ENCODE measurements around the gene NYAP2.

Gene NYAP2

GRCh38 chr2:225462417-225462816 is 62.9 kb downstream of the NYAP2 start:
- Histone ChIP-seq H3K4me1 (ENCODE audit: control insufficient read depth, insufficient read depth, low read length) (peaks cover 7% of the 10 kb centered on the region), H3K9ac (ENCODE audit: low read depth, low read length) (no peak overlapping the region), H3K27me3 (ENCODE audit: control insufficient read depth, insufficient read depth, low read length) (no peaks in the 10 kb centered on the region)

GRCh38 chr2:225462945-225463344 is 63.4 kb downstream of the NYAP2 start:
- no peak overlapping the region for H3K9ac ChIP-seq (ENCODE audit: low read depth, low read length)
- no peaks in the 10 kb centered on the region for H3K36me3 ChIP-seq (ENCODE audit: insufficient read depth, low read length)
- H3K4me2 ChIP-seq (ENCODE audit: low read length): no peak overlapping the region
- no peaks in the 10 kb centered on the region for H3K9me3 ChIP-seq (replicated peaks; ENCODE audit: low read length)
- H3K27me3 ChIP-seq (ENCODE audit: control insufficient read depth, insufficient read depth, low read length): no peaks in the 10 kb centered on the region
- peaks cover 2% of the 10 kb centered on the region for H3K4me1 ChIP-seq (ENCODE audit: control insufficient read depth, insufficient read depth, low read length)
- H3K4me3 ChIP-seq (ENCODE audit: low read length): no peak overlapping the region

More at GRCh38 chr2:225462417-225462816, 62.9 kb downstream of the NYAP2 start:
- no peak overlapping the region for H3K4me3 ChIP-seq (ENCODE audit: low read length)
- no peak overlapping the region for H3K4me2 ChIP-seq (ENCODE audit: low read length)
- H3K9me3 ChIP-seq (replicated peaks; ENCODE audit: low read length): no peaks in the 10 kb centered on the region
- H3K36me3 ChIP-seq (ENCODE audit: insufficient read depth, low read length): no peaks in the 10 kb centered on the region

GRCh38 chr2:225463449-225463848 is 63.9 kb downstream of the NYAP2 start:
- Histone ChIP-seq H3K36me3 (ENCODE audit: insufficient read depth, low read length) (no peaks in the 10 kb centered on the region), H3K4me1 (ENCODE audit: control insufficient read depth, insufficient read depth, low read length) (no peaks in the 10 kb centered on the region), H3K9me3 (replicated peaks; ENCODE audit: low read length) (no peaks in the 10 kb centered on the region), H3K27me3 (ENCODE audit: control insufficient read depth, insufficient read depth, low read length) (no peaks in the 10 kb centered on the region), H3K4me3 (ENCODE audit: low read length) (no peak overlapping the region), H3K4me2 (ENCODE audit: low read length) (no peak overlapping the region), H3K9ac (ENCODE audit: low read depth, low read length) (no peak overlapping the region)

GRCh38 chr2:225464346-225465025 is 65.0 kb downstream of the NYAP2 start:
- Histone ChIP-seq H3K4me1 (ENCODE audit: control insufficient read depth, insufficient read depth, low read length) (no peaks in the 10 kb centered on the region), H3K4me3 (ENCODE audit: low read length) (no peak overlapping the region), H3K36me3 (ENCODE audit: insufficient read depth, low read length) (no peaks in the 10 kb centered on the region), H3K9ac (ENCODE audit: low read depth, low read length) (no peak overlapping the region), H3K9me3 (replicated peaks; ENCODE audit: low read length) (no peaks in the 10 kb centered on the region), H3K27me3 (ENCODE audit: control insufficient read depth, insufficient read depth, low read length) (no peaks in the 10 kb centered on the region), H3K4me2 (ENCODE audit: low read length) (no peak overlapping the region)

- Histone ChIP-seq H3K9ac (ENCODE audit: low read depth, low read length) (no peak overlapping the region), H3K4me3 (ENCODE audit: low read length) (no peak overlapping the region), H3K36me3 (ENCODE audit: insufficient read depth, low read length) (no peaks in the 10 kb centered on the region), H3K27me3 (ENCODE audit: control insufficient read depth, insufficient read depth, low read length) (no peaks in the 10 kb centered on the region), H3K4me1 (ENCODE audit: control insufficient read depth, insufficient read depth, low read length) (no peaks in the 10 kb centered on the region), H3K9me3 (replicated peaks; ENCODE audit: low read length) (no peaks in the 10 kb centered on the region), H3K4me2 (ENCODE audit: low read length) (no peak overlapping the region)
Measured at GRCh38 chr2:225465827-225466226, 66.3 kb downstream of the NYAP2 start.

GRCh38 chr2:225466891-225467604 is 67.5 kb downstream of the NYAP2 start:
- Histone ChIP-seq H3K9me3 (replicated peaks; ENCODE audit: low read length) (no peaks in the 10 kb centered on the region), H3K9ac (ENCODE audit: low read depth, low read length) (no peak overlapping the region), H3K36me3 (ENCODE audit: insufficient read depth, low read length) (no peaks in the 10 kb centered on the region), H3K4me2 (ENCODE audit: low read length) (no peak overlapping the region), H3K4me3 (ENCODE audit: low read length) (no peak overlapping the region), H3K4me1 (ENCODE audit: control insufficient read depth, insufficient read depth, low read length) (no peaks in the 10 kb centered on the region), H3K27me3 (ENCODE audit: control insufficient read depth, insufficient read depth, low read length) (no peaks in the 10 kb centered on the region)

GRCh38 chr2:225468131-225468530 is 68.6 kb downstream of the NYAP2 start:
- Histone ChIP-seq H3K4me2 (ENCODE audit: low read length) (no peak overlapping the region), H3K9me3 (replicated peaks; ENCODE audit: low read length) (no peaks in the 10 kb centered on the region), H3K4me1 (ENCODE audit: control insufficient read depth, insufficient read depth, low read length) (no peaks in the 10 kb centered on the region), H3K4me3 (ENCODE audit: low read length) (no peak overlapping the region), H3K9ac (ENCODE audit: low read depth, low read length) (no peak overlapping the region), H3K36me3 (ENCODE audit: insufficient read depth, low read length) (no peaks in the 10 kb centered on the region), H3K27me3 (ENCODE audit: control insufficient read depth, insufficient read depth, low read length) (no peaks in the 10 kb centered on the region)

- H3K4me3 ChIP-seq (ENCODE audit: low read length): no peak overlapping the region
- no peaks in the 10 kb centered on the region for H3K27me3 ChIP-seq (ENCODE audit: control insufficient read depth, insufficient read depth, low read length)
- no peaks in the 10 kb centered on the region for H3K9me3 ChIP-seq (replicated peaks; ENCODE audit: low read length)
- H3K9ac ChIP-seq (ENCODE audit: low read depth, low read length): no peak overlapping the region
- H3K36me3 ChIP-seq (ENCODE audit: insufficient read depth, low read length): no peaks in the 10 kb centered on the region
- no peak overlapping the region for H3K4me2 ChIP-seq (ENCODE audit: low read length)
- no peaks in the 10 kb centered on the region for H3K4me1 ChIP-seq (ENCODE audit: control insufficient read depth, insufficient read depth, low read length)
Measured at GRCh38 chr2:225471039-225471438, 71.5 kb downstream of the NYAP2 start.

- no peaks in the 10 kb centered on the region for H3K36me3 ChIP-seq (ENCODE audit: insufficient read depth, low read length)
- H3K4me1 ChIP-seq (ENCODE audit: control insufficient read depth, insufficient read depth, low read length): no peaks in the 10 kb centered on the region
- no peak overlapping the region for H3K4me3 ChIP-seq (ENCODE audit: low read length)
- H3K9ac ChIP-seq (ENCODE audit: low read depth, low read length): no peak overlapping the region
- H3K9me3 ChIP-seq (replicated peaks; ENCODE audit: low read length): no peaks in the 10 kb centered on the region
- no peaks in the 10 kb centered on the region for H3K27me3 ChIP-seq (ENCODE audit: control insufficient read depth, insufficient read depth, low read length)
- no peak overlapping the region for H3K4me2 ChIP-seq (ENCODE audit: low read length)
Measured at GRCh38 chr2:225471482-225471881, 72.0 kb downstream of the NYAP2 start.

GRCh38 chr2:225472161-225472560 is 72.7 kb downstream of the NYAP2 start:
- H3K27me3 ChIP-seq (ENCODE audit: control insufficient read depth, insufficient read depth, low read length): no peaks in the 10 kb centered on the region
- H3K4me1 ChIP-seq (ENCODE audit: control insufficient read depth, insufficient read depth, low read length): no peaks in the 10 kb centered on the region
- H3K4me3 ChIP-seq (ENCODE audit: low read length): no peak overlapping the region
- H3K9ac ChIP-seq (ENCODE audit: low read depth, low read length): no peak overlapping the region
- H3K36me3 ChIP-seq (ENCODE audit: insufficient read depth, low read length): no peaks in the 10 kb centered on the region
- no peak overlapping the region for H3K4me2 ChIP-seq (ENCODE audit: low read length)
- no peaks in the 10 kb centered on the region for H3K9me3 ChIP-seq (replicated peaks; ENCODE audit: low read length)

- H3K4me1 ChIP-seq (ENCODE audit: control insufficient read depth, insufficient read depth, low read length): no peaks in the 10 kb centered on the region
- no peak overlapping the region for H3K4me2 ChIP-seq (ENCODE audit: low read length)
- no peak overlapping the region for H3K4me3 ChIP-seq (ENCODE audit: low read length)
- no peaks in the 10 kb centered on the region for H3K9me3 ChIP-seq (replicated peaks; ENCODE audit: low read length)
- H3K27me3 ChIP-seq (ENCODE audit: control insufficient read depth, insufficient read depth, low read length): no peaks in the 10 kb centered on the region
- no peak overlapping the region for H3K9ac ChIP-seq (ENCODE audit: low read depth, low read length)
- no peaks in the 10 kb centered on the region for H3K36me3 ChIP-seq (ENCODE audit: insufficient read depth, low read length)
Measured at GRCh38 chr2:225479386-225479785, 79.9 kb downstream of the NYAP2 start.

- no peak overlapping the region for H3K9ac ChIP-seq (ENCODE audit: low read depth, low read length)
- H3K4me1 ChIP-seq (ENCODE audit: control insufficient read depth, insufficient read depth, low read length): no peaks in the 10 kb centered on the region
- no peaks in the 10 kb centered on the region for H3K36me3 ChIP-seq (ENCODE audit: insufficient read depth, low read length)
- no peak overlapping the region for H3K4me2 ChIP-seq (ENCODE audit: low read length)
- H3K4me3 ChIP-seq (ENCODE audit: low read length): no peak overlapping the region
- H3K27me3 ChIP-seq (ENCODE audit: control insufficient read depth, insufficient read depth, low read length): no peaks in the 10 kb centered on the region
- H3K9me3 ChIP-seq (replicated peaks; ENCODE audit: low read length): no peaks in the 10 kb centered on the region
Measured at GRCh38 chr2:225484751-225485150, 85.2 kb downstream of the NYAP2 start.

Measured in skeletal muscle satellite cell (primary cell).